ENCODE data around the gene NEB.

Gene NEB

DNA sequence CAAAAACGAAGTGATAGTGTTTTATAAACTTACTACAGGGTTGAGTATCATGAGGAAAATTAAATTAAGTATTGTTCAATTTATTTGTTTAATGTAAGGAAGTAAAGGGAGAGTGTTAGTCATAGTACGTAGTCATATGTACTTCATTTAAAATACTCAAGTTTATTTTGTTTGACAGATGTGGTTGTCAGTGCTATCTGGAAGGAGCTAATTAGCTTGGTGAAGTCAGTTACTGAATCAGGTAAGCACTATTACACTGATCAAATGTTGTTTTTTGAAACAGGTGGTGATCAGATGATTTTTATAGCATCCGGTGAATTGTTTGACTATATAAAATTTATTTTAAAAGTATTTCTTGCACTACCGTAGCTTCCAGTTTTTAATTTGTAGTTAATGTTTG is 295.8 kb downstream of the NEB start:
- DNase-seq, result no peak

DNA sequence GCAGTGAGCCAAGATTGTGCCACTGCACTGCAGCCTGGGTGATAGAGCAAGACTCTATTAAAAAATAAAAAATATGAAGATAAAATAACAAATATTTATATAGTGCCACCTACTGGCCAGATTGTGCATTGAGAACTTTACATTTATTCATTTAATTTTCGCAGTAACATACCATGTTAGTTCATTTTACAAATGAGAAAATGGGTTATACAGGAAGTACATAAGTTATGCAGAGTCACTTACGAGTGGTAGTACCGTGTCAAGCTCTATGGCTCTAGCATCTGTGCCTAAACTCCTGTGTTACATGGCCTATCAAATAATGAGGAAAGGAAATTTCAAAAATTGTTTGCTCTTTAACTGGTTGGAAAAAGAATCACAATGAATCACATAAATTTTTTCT is 296.6 kb downstream of the NEB start:
- peak; percentile 55 for DNase-seq

All from suppressor macrophage treated with lipopolysaccharide for 4 hours (primary cell).